Activated CD4-positive, alpha-beta T cell treated with anti-CD3 and anti-CD28 coated beads for 4 hours (primary cell): ENCODE results near the gene CIAO3.
"Not testable (repeated sequence)": the region's sequence is repeated elsewhere in the genome, so short reads cannot be mapped to it uniquely, and the experiment has no call there.

ENCODE experiments used
- DNase-seq, 2 donors: peaks; one replicate each; pipeline ENCODE4 v3.0.0-alpha.2; 2020

The CIAO3 gene

GRCh38 chr16:708019-708418 lies 32.8 kb downstream of the CIAO3 start:
- DNase-seq: no peak

- no peak for DNase-seq
Observed at GRCh38 chr16:707062-707538, 33.7 kb downstream of the CIAO3 start.

GRCh38 chr16:706189-707061 lies 34.4 kb downstream of the CIAO3 start:
- no peak for DNase-seq

GRCh38 chr16:705431-706188 lies 35.2 kb downstream of the CIAO3 start, which contains the start of gene FBXL16:
TSS of gene FBXL16 (minus strand) at chr16:705801. CDS start at chr16:697405, 8,396 bp downstream.
- DNase-seq: no peak

GRCh38 chr16:704552-705380 lies 36.0 kb downstream of the CIAO3 start:
- DNase-seq: no peak

GRCh38 chr16:704047-704446 lies 36.8 kb downstream of the CIAO3 start:
- DNase-seq: no peak

- no peak for DNase-seq
Observed at GRCh38 chr16:703406-703805, 37.4 kb downstream of the CIAO3 start.

GRCh38 chr16:702341-702740 lies 38.5 kb downstream of the CIAO3 start:
- no peak for DNase-seq

GRCh38 chr16:700684-701584 lies 39.9 kb downstream of the CIAO3 start:
- no peak for DNase-seq

GRCh38 chr16:698911-699671 lies 41.7 kb downstream of the CIAO3 start:
- no peak for DNase-seq

GRCh38 chr16:695355-696089 lies 45.3 kb downstream of the CIAO3 start:
- peak; percentile 62 to 69 for DNase-seq

- no peak for DNase-seq
Observed at GRCh38 chr16:694863-695354, 45.9 kb downstream of the CIAO3 start.

GRCh38 chr16:694187-694862 lies 46.5 kb downstream of the CIAO3 start:
- no peak for DNase-seq

- DNase-seq: no peak
Observed at GRCh38 chr16:693766-694165, 47.0 kb downstream of the CIAO3 start.

GRCh38 chr16:693364-693763 lies 47.4 kb downstream of the CIAO3 start:
- no peak for DNase-seq

GRCh38 chr16:692356-693108 lies 48.3 kb downstream of the CIAO3 start:
- no peak for DNase-seq

- not testable (repeated sequence) for DNase-seq
Observed at GRCh38 chr16:691242-691641, 49.6 kb downstream of the CIAO3 start.

- DNase-seq: no peak
Observed at GRCh38 chr16:689175-689897, 51.5 kb downstream of the CIAO3 start.
